LNCAP (cell line): Measurements from ENCODE around the gene RAPGEF6.

ENCODE experiments used
- CTCF ChIP-seq: fragments of 450-650 bp; IDR thresholded peaks from 2 replicates; pipeline ENCODE4 v1.5.1; 2017; ENCODE audit warnings: mild to moderate bottlenecking

Gene RAPGEF6

GRCh38 chr5:131524431-131524830, 110.6 kb downstream of the RAPGEF6 start:
- TF ChIP-seq CTCF: no peak

GRCh38 chr5:131523500-131524185, 111.4 kb downstream of the RAPGEF6 start:
- no peak for TF ChIP-seq CTCF

GRCh38 chr5:131521252-131521651, 113.8 kb downstream of the RAPGEF6 start:
- no peak for TF ChIP-seq CTCF

GRCh38 chr5:131515348-131515747, 119.7 kb downstream of the RAPGEF6 start:
- TF ChIP-seq CTCF: no peak

- no peak for TF ChIP-seq CTCF
These were observed 120.4 kb downstream of the RAPGEF6 start for GRCh38 chr5:131514316-131515283.

- no peak for TF ChIP-seq CTCF
These were observed 121.2 kb downstream of the RAPGEF6 start for GRCh38 chr5:131513780-131514179.

GRCh38 chr5:131511934-131512333, 123.1 kb downstream of the RAPGEF6 start:
- TF ChIP-seq CTCF: no peak
